AG10803 (cell line): ENCODE data around the gene CHRNA5.
A peak's percentile ranks its signal among the peaks of the same experiment; 100 is the strongest.

Source experiments
- DNase-seq: peaks from one replicate; pipeline ENCODE4 v3.0.0; 2010; ENCODE audit warnings: low read depth
- H3K4me3 ChIP-seq: 2 replicates; pipeline ENCODE4 v1.5.1; 2011; ENCODE audit warnings: mild to moderate bottlenecking, low read length, control low read depth
- CTCF ChIP-seq: conservative IDR thresholded peaks from 2 replicates; pipeline ENCODE4 v1.5.1; 2011; ENCODE audit warnings: mild to moderate bottlenecking, low read length, control low read depth, inconsistent platforms

Gene CHRNA5

GRCh38 chr15:78633348-78633747, 68.0 kb downstream of the CHRNA5 start:
- H3K4me3 ChIP-seq: no peak overlapping the region
- TF ChIP-seq CTCF: no peak
- DNase-seq: no peak

GRCh38 chr15:78634210-78635145, 69.2 kb downstream of the CHRNA5 start:
- no peak overlapping the region for H3K4me3 ChIP-seq
- TF ChIP-seq CTCF: no peak
- DNase-seq: no peak

- TF ChIP-seq CTCF: no peak
- H3K4me3 ChIP-seq: no peak overlapping the region
- DNase-seq: no peak
Measured at GRCh38 chr15:78635346-78635745, 70.0 kb downstream of the CHRNA5 start.

GRCh38 chr15:78636378-78636859, 71.1 kb downstream of the CHRNA5 start:
- TF ChIP-seq CTCF: no peak
- no peak for DNase-seq
- H3K4me3 ChIP-seq: no peak overlapping the region

GRCh38 chr15:78637776-78638435, 72.6 kb downstream of the CHRNA5 start:
- TF ChIP-seq CTCF: no peak
- DNase-seq: no peak
- no peak overlapping the region for H3K4me3 ChIP-seq

DNA sequence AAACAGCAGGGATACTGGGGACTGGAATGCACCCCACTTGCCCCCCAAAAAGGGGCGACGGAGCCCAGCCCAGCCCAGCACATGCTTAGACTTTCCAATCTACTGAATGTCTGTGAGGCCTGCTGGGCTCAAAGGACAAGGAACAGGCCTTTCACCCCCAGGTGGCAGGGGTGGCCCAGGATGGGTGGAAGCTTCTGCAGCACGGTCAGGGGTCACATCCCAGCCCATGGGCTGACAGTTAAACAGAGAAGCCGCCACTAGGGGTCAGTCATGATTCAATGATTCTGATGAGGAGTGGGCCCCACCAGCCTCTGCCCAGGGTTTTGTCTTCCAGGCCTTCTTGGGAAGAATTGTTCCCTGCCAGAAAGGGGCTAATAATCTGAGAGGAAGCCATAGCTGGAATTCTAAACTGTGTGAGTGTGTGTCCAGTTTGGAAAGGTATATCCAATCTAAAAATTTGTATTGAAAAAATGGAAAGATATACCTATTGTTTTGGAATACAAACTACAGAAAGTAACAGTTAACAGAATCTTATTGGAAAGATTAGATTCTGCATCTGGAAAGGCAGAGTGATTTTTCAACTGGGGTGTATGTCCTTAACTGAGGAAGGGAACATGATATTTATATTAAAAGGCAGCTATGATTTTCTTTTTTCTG, 73.5 kb downstream of the CHRNA5 start:
- H3K4me3 ChIP-seq: no peak overlapping the region
- peak; percentile 8 for DNase-seq
- peak; percentile 52 for TF ChIP-seq CTCF
